Mucosa of rectum (tissue), 2 donors: Measurements from ENCODE around the gene TRABD2B.

Experiments used
- H3K27ac ChIP-seq, 2 donors: one replicate each; pipeline ENCODE4 v1.7.0; 2013; ENCODE audit warnings: inconsistent platforms in 2 of 2, low read depth in 2 of 2, low read length in 2 of 2
- H3K27me3 ChIP-seq, 2 donors: one replicate each; pipeline ENCODE4 v1.7.0; 2013; ENCODE audit warnings: low read length in 2 of 2; ENCODE audit not compliant: control insufficient read depth in 2 of 2, insufficient read depth in 2 of 2
- H3K36me3 ChIP-seq, 2 donors: one replicate each; pipeline ENCODE4 v1.7.0; 2013; ENCODE audit warnings: low read length in 2 of 2; ENCODE audit not compliant: control insufficient read depth in 2 of 2, insufficient read depth in 2 of 2
- H3K4me1 ChIP-seq, 2 donors: one replicate each; pipeline ENCODE4 v1.7.0; 2013; ENCODE audit warnings: low read length in 2 of 2, mild to moderate bottlenecking in 1 of 2; ENCODE audit not compliant: control insufficient read depth in 2 of 2, insufficient read depth in 2 of 2
- H3K4me3 ChIP-seq, 2 donors: one replicate each; pipeline ENCODE4 v1.7.0; 2013; ENCODE audit warnings: low read length in 2 of 2
- H3K9ac ChIP-seq, 2 donors: one replicate each; pipeline ENCODE4 v1.7.0; 2013; ENCODE audit warnings: low read length in 2 of 2, low read depth in 1 of 2, mild to moderate bottlenecking in 1 of 2
- H3K9me3 ChIP-seq, 2 donors: one replicate each; pipeline ENCODE4 v1.7.0; 2013; ENCODE audit warnings: low read length in 2 of 2; ENCODE audit not compliant: control insufficient read depth in 2 of 2
- donor health status: healthy.
- donor health status: Normal muscosa, but diverticular disease.

The TRABD2B gene

DNA sequence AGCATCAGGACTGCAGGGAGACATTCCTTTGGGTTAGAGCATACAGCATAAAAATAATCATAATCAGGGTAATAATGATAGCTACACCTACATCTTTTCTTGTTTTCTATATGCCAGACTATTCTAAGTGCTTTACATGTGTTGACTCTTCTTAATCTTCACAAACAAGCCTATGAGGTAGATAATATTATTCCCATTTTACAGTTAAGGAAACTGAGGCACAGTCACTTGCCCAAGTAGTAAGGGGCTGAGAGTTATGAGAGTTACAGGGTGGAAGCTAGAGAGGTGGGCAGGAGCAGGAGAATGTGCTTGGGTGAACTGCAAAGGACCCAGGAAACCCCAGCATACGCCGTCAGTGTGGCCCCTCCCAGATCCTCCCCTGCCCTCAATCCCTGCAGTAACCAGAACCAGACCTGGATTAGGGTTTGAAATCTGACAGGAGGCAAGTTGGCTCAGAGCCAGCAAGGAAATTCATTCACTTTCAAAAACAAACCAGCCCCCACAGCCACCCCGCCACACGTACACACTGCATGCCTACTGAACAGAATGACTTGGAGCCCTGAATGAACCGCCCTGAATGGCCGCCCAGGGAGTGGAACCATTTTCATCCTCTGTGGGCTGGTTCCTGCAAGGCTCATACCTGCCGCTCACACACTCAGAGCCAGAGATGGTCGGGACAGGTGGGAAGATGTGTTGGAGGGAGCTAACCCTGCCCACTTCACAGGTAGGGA, 126.1 kb downstream of the TRABD2B start:
- no peak overlapping the region for H3K9ac ChIP-seq
- no peaks in the 10 kb centered on the region for H3K27me3 ChIP-seq
- no peak overlapping the region for H3K4me3 ChIP-seq

DNA sequence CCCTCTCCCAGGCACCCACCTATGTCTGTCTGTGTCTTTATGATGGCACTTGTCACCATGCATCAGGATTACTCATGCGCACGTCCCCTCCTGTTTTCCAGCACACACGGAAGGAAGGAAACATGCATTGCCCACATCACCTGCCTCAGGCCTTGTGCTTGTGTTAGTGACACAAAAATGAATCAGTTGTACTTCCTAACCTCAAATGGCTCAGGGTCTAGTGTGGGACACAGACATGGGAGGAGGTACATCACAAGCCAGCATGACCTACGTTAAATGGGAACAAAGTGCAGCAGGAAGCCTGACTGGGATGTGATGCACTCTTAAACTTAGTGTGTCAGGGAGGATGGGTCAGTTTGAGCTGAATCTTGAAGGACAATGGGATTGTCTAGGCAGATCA, 126.7 kb downstream of the TRABD2B start:
- no peaks in the 10 kb centered on the region for H3K36me3 ChIP-seq
- no peak overlapping the region for H3K9ac ChIP-seq
- no peaks in the 10 kb centered on the region for H3K27me3 ChIP-seq
- H3K4me3 ChIP-seq, result no peak overlapping the region
- no peaks in the 10 kb centered on the region for H3K9me3 ChIP-seq
- no peak overlapping the region for H3K27ac ChIP-seq
- H3K4me1 ChIP-seq, result peaks cover 11 to 18% of the 10 kb centered on the region in 2 donors

More for the DNA sequence above, 126.1 kb downstream of the TRABD2B start:
- no peak overlapping the region for H3K27ac ChIP-seq
- peaks cover 6 to 13% of the 10 kb centered on the region in 2 donors for H3K4me1 ChIP-seq
- H3K9me3 ChIP-seq, result no peaks in the 10 kb centered on the region
- H3K36me3 ChIP-seq, result no peaks in the 10 kb centered on the region

DNA sequence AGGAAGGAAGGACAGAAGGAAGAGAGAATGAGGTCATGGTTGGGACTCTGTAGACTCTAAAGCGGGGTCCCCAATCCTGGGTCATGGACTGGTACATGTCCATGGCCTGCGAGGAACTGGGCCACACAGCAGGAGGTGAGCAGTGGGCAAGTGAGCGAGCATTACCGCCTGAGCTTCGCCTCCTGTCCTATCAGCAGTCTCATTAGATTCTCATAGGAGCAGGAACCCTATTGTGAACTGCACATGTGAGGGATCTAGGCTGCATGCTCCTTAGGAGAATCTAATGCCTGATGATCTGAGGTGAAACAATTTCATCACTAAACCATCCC, 128.9 kb downstream of the TRABD2B start:
- Histone ChIP-seq H3K36me3 (no peaks in the 10 kb centered on the region), H3K27ac (no peak overlapping the region), H3K27me3 (no peaks in the 10 kb centered on the region), H3K9ac (no peak overlapping the region), H3K4me3 (no peak overlapping the region), H3K9me3 (no peaks in the 10 kb centered on the region), H3K4me1 (peaks cover 15 to 24% of the 10 kb centered on the region in 2 donors)

DNA sequence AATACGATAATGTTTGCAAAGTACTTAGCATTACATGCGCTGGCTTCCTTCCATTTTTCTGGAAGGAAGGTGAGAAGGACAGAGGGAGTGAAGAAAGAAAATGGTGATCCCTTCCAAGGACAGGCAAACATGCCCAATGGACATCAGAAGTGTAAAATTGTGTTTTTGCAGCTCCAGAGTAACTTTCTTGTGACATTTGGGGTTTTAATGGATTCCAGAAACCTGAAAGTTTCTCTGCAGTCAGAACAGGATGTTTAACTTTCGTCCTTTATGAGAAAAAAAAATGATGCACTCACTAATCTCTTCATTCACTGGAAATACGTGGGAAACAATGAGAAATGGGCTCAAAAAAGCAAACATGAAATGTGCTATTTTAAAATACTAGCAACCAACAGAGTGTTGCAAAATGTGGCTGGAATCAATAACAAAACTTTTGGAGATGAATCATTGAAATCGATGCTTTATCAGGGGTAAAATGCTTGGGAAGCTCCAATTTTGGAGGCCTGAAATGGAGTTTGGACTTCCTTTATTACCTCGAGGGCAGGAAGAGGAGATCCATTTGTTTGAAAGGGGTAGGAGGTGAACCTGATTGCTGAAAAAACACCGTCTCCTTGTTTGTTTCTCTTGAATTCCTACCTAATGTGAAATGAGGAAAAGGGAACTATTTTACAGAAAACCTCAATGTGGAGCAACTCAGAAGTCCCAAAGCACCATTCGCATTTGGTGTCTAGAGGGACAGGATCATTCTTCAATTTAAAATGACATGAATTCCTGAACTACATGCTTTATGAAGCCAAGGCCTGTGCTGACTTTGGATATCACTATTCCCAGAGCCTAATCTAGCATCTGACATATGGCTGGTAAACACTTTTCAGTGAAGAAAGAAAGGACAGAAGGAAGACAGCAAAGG, 129.5 kb downstream of the TRABD2B start:
- Histone ChIP-seq H3K9ac (no peak overlapping the region), H3K36me3 (no peaks in the 10 kb centered on the region), H3K27me3 (no peaks in the 10 kb centered on the region), H3K4me3 (no peak overlapping the region), H3K27ac (no peak overlapping the region), H3K9me3 (no peaks in the 10 kb centered on the region), H3K4me1 (peaks cover 15 to 24% of the 10 kb centered on the region in 2 donors)

DNA sequence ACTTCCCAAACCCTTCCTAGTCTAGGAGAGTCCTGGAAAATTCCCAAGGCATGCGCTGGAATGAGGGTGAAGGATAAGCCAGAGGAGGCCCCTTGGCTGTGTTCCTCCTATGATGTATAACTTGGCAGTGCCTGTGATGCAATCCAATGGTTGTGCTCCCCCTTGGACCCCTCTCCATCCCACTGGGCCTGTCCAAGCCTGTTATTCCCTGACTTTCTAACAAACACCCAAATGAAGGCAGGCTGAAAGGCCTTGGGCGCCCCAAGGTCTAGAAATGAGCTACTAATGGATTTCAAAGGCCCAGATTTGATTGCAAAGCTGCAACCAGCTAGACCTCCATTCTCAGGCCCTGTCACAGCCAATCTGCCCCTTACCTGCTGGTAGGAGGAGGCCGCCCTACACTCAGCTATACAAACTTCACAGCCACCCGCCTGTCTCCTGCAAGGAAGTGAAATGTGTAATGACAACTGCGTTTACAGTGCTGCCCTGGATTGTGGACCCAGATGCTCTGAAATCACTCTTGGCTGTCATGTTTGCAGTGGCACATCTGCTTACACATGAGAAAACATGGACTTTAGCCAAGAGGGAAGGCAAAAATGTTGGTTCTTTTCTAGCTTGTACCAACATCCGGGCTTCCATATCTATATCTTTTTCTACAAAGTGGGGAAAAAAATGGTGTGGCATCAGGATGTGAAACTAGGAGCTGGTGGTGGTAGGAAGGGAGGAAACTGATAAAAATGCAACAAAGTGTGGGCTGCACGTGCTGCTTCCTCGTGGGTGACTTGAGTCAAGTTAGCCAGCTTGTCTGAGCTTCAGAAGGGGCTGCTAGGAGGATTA, 130.4 kb downstream of the TRABD2B start:
- peak overlapping the region in 1 of 2 donors; percentile 8 for H3K9ac ChIP-seq
- H3K4me1 ChIP-seq, result peaks cover 15 to 24% of the 10 kb centered on the region in 2 donors
- peak overlapping the region in 1 of 2 donors; percentile 71 for H3K27ac ChIP-seq
- no peaks in the 10 kb centered on the region for H3K27me3 ChIP-seq
- H3K4me3 ChIP-seq, result no peak overlapping the region
- no peaks in the 10 kb centered on the region for H3K9me3 ChIP-seq
- H3K36me3 ChIP-seq, result no peaks in the 10 kb centered on the region

DNA sequence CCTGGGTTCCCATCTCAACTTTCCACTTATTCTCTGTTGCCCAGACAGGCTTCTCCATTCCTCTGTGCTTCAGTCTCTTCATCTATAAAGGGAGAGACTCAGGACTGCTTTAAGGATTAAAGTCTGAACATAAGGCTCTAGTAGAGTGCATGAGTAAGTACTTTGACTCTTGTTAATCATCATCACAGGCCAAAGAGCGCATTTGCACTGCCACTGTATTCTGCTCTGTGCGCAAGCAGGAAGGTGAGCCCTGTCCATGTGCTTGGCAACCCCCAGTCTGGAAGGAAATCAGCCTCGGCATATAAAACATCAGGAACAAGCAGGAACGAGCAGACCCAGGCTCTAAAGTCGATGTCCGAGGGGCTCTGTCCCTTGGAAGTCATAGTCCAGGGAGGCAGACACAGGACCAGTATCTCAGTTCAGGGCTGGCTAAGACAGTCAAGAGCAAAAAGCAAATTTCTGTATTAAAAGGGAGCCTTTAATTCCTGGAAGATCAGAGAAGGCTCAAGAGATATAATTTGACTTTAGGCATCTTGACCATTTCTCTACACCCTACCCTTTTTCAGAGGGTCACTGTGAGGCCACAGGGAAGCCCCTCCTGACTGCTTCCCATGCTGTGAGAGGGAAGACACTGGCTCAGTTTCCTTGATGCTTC, 131.2 kb downstream of the TRABD2B start:
- Histone ChIP-seq H3K27me3 (no peaks in the 10 kb centered on the region), H3K4me1 (peaks cover 15 to 24% of the 10 kb centered on the region in 2 donors), H3K4me3 (no peak overlapping the region), H3K27ac (peak overlapping the region in 1 of 2 donors; percentile 71), H3K9ac (peak overlapping the region in 1 of 2 donors; percentile 8), H3K36me3 (no peaks in the 10 kb centered on the region), H3K9me3 (no peaks in the 10 kb centered on the region)

DNA sequence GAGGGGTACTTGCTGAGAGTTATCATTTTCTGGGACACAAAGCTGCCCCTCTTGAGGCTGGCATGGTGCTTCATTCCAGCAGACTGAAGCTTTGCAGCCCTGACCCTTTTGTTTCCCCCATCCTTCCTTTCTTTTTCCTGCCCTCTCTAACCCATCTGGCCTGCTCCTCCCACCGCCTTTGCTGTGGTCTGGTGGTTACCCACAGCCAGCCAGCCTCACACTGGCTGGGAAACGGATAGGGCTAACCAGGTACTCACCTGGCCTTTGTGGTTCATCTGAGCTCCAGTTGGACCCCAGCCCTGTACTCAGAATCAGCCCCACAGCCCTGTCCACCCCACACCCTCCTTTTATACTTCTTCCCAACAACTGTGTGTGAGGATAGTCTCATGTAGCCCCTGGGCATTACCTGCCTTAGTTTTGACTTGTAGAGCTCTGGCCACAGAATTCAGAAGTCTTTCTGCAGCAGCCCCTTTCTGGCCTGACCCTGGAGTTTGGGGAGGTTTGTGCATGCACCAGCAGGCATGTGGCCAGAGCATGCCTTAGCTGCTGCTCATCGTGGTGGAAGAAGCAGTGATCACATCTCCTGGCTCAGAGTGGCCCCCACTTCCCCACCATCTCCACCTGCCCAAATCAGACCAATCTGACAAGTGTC, 138.0 kb downstream of the TRABD2B start:
- Histone ChIP-seq H3K4me1 (no peaks in the 10 kb centered on the region), H3K9ac (no peak overlapping the region), H3K36me3 (no peaks in the 10 kb centered on the region), H3K4me3 (no peak overlapping the region), H3K27ac (no peak overlapping the region), H3K27me3 (no peaks in the 10 kb centered on the region), H3K9me3 (no peaks in the 10 kb centered on the region)

DNA sequence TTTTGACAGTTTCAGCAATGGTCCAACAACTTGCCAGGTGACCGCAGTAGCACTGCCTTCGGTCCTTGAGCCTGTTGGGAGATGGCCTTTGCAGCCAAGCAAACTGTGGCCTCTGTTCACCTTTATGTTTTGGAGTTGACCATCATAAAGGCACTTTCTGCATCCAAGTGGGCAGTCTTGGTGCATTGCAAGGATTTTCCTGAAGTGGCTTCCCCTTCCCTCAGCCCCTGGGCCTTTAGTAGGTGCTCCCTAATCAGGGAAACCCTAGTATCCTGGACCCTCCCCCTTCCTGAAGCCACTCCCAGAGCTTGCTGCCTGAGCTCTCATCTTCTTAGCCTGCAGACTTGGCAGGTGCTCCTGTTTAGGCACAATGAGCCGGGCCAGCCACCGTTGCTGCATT, 140.2 kb downstream of the TRABD2B start:
- Histone ChIP-seq H3K9ac (no peak overlapping the region), H3K27me3 (no peaks in the 10 kb centered on the region), H3K36me3 (no peaks in the 10 kb centered on the region), H3K4me3 (no peak overlapping the region), H3K9me3 (no peaks in the 10 kb centered on the region), H3K4me1 (no peaks in the 10 kb centered on the region), H3K27ac (no peak overlapping the region)

DNA sequence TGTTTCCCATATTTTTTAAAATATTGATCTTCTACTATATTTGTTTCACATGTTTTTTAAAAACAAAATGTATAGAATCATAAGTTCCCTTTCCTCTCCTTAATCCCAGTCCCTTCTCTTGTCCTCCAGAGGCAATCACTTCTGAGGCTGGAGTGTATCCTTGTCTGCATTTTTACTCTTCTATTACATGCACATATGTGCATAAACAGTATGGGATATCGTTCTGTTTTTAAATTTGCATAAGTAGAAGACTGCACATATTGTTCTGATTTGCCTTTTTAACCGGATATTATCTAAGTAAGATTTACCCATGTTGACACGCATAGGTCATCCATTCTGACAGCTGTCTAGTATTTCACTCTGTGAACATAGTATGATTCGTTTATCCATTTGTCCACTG, 142.0 kb downstream of the TRABD2B start:
- Histone ChIP-seq H3K4me1 (no peaks in the 10 kb centered on the region), H3K9me3 (no peaks in the 10 kb centered on the region), H3K36me3 (no peaks in the 10 kb centered on the region), H3K27ac (no peak overlapping the region), H3K4me3 (no peak overlapping the region), H3K9ac (no peak overlapping the region), H3K27me3 (no peaks in the 10 kb centered on the region)
